ENCODE data around the gene TPRKB.

DNA sequence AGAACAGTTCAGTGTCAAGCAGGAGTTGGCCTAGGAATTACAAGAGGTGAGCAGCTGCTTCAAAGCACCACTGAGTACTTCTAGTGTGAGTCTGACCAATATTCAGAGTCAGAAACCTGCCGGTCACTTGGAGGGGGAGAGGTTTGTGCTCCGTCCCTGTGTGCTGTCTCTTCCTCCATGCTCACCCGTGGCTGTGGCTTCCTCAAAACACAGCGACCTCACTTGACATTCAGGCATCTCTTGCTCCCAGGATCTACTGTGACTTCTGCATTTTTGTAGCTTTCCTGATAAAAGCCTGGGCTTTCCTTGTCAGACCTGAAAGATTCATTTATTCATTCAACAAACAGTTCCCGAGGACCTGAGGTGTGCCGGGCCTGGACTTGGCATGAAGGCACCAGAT, 32.9 kb downstream of the TPRKB start:
- TF ChIP-seq, protein P1, sequence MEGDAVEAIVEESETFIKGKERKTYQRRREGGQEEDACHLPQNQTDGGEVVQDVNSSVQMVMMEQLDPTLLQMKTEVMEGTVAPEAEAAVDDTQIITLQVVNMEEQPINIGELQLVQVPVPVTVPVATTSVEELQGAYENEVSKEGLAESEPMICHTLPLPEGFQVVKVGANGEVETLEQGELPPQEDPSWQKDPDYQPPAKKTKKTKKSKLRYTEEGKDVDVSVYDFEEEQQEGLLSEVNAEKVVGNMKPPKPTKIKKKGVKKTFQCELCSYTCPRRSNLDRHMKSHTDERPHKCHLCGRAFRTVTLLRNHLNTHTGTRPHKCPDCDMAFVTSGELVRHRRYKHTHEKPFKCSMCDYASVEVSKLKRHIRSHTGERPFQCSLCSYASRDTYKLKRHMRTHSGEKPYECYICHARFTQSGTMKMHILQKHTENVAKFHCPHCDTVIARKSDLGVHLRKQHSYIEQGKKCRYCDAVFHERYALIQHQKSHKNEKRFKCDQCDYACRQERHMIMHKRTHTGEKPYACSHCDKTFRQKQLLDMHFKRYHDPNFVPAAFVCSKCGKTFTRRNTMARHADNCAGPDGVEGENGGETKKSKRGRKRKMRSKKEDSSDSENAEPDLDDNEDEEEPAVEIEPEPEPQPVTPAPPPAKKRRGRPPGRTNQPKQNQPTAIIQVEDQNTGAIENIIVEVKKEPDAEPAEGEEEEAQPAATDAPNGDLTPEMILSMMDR (IDR thresholded peaks at IDR 0.05) = no peak
- no peak for TF ChIP-seq POLR2A (IDR thresholded peaks at IDR 0.05)
